K562 (cell line): ENCODE data around the gene EML3. TPM values are rescaled to one million over a fixed set of nuclear protein-coding genes. Genes with fewer than 3 reads are reported as not detected.
A peak's percentile ranks its signal among the peaks of the same experiment; 100 is the strongest.

Experiments used
- ATAC-seq: fragments of 200-7000 bp; cut with Tn5 transposase; 3 replicates; pipeline ENCODE4 v1.9.1; 2020; ENCODE audit warnings: moderate library complexity
- BruUV-seq: library from RNA; stranded (reverse); fragments of 400-500 nt; replicated peaks from 2 replicates; lab custom pipeline; 2021; lab: Mats Ljungman, UMichigan
- CTCF ChIA-PET: fragments of 300-600 bp; formaldehyde crosslinking; extraction: SDS; loops from one replicate; lab custom pipeline; 2021; ENCODE audit warnings: low intra/inter-chr PET ratio; lab: Yijun Ruan, JAX
- POLR2A ChIA-PET: fragments of 300-600, 350-650 bp; sonication (Branson Sonifier 250); formaldehyde crosslinking; extraction: SDS; loops from one replicate; lab custom pipeline; 2021; ENCODE audit warnings: antibody characterized with exemption, inconsistent platforms; lab: Yijun Ruan, JAX
- DNase-seq, 4 experiments: peaks; one replicate each; pipeline versions ENCODE4 v3.0.0 to v3.0.0-alpha.2; 2011 to 2018; ENCODE audit warnings: low spot score in 3 of 4, mixed read lengths in 3 of 4; ENCODE audit errors: extremely low read depth in 1 of 4
- FAIRE-seq: peaks from 2 replicates; lab custom pipeline; 2011; peaks lifted over from hg19 to GRCh38; lab: Jason Lieb, UNC
- H2AFZ ChIP-seq: 2 replicates; pipeline ENCODE4 v1.6.0; 2011; ENCODE audit warnings: low read depth, low read length, control low read depth, inconsistent platforms
- H3K27ac ChIP-seq: fragments of 200-600 bp; 3 replicates; pipeline ENCODE4 v1.8.0; 2011; ENCODE audit warnings: low read depth, mild to moderate bottlenecking, control low read depth, inconsistent platforms, low read length, moderate library complexity, mixed read lengths; ENCODE audit errors: extremely low read depth
- H3K27me3 ChIP-seq, 2 experiments: fragments of 300-600 bp in 1 of 2; 2 replicates in 1 of 2; 3 replicates in 1 of 2; pipeline versions ENCODE4 v1.6.0 to v1.8.0; 2011; ENCODE audit warnings: inconsistent platforms in 2 of 2, low read length in 2 of 2, mild to moderate bottlenecking in 1 of 2, mixed read lengths in 1 of 2, moderate library complexity in 1 of 2; ENCODE audit not compliant: control insufficient read depth in 2 of 2, insufficient read depth in 2 of 2
- H3K36me3 ChIP-seq: fragments of 300-600 bp; 3 replicates; pipeline ENCODE4 v1.8.0; 2011; ENCODE audit warnings: mild to moderate bottlenecking, low read length, inconsistent platforms; ENCODE audit not compliant: control insufficient read depth, insufficient read depth
- H3K4me1 ChIP-seq, 2 experiments: fragments of 200-600 bp in 1 of 2; replicated peaks in 1 of 2; 2 replicates in 1 of 2; 3 replicates in 1 of 2; pipeline versions ENCODE4 v1.5.1 to v1.8.0; 2011; ENCODE audit warnings: inconsistent platforms in 2 of 2, low read length in 2 of 2, mild to moderate bottlenecking in 1 of 2, mixed read lengths in 1 of 2, moderate library complexity in 1 of 2; ENCODE audit not compliant: control insufficient read depth in 2 of 2, insufficient read depth in 2 of 2
- H3K4me2 ChIP-seq: 2 replicates; pipeline ENCODE4 v1.6.1; 2011; ENCODE audit warnings: low read length, control low read depth, inconsistent platforms, mixed read lengths; ENCODE audit not compliant: insufficient read depth
- H3K4me3 ChIP-seq: fragments of 200-600 bp; sonication (generic), shearing (Covaris generic); 2 replicates; pipeline ENCODE4 v1.5.1; 2016; ENCODE audit warnings: control low read depth, inconsistent platforms
- H3K79me2 ChIP-seq: fragments of 200-600 bp; 3 replicates; pipeline ENCODE4 v1.8.0; 2011; ENCODE audit warnings: low read length, inconsistent platforms; ENCODE audit not compliant: control insufficient read depth, insufficient read depth
- H3K9ac ChIP-seq, 2 experiments: 2 replicates each; pipeline versions ENCODE4 v1.6.0 to v1.6.1; 2011; ENCODE audit warnings: low read depth in 2 of 2, low read length in 2 of 2, control low read depth in 1 of 2, inconsistent platforms in 1 of 2, mild to moderate bottlenecking in 1 of 2, mixed read lengths in 1 of 2; ENCODE audit not compliant: insufficient read depth in 1 of 2
- H3K9me1 ChIP-seq: one replicate; pipeline ENCODE4 v1.6.0; 2011; ENCODE audit warnings: inconsistent platforms, mild to moderate bottlenecking, low read length, moderate library complexity; ENCODE audit not compliant: control insufficient read depth, insufficient read depth
- H3K9me3 ChIP-seq: replicated peaks from 2 replicates; pipeline ENCODE4 v1.5.1; 2011; ENCODE audit warnings: low read depth, low read length, inconsistent platforms; ENCODE audit not compliant: control insufficient read depth, insufficient read depth
- H4K20me1 ChIP-seq: replicated peaks from 2 replicates; pipeline ENCODE4 v1.6.1; 2011; ENCODE audit warnings: low read length, inconsistent platforms, mixed read lengths; ENCODE audit not compliant: control insufficient read depth, insufficient read depth
- MTA3 ChIP-seq: fragments of 450-650 bp; formaldehyde crosslinking; IDR thresholded peaks from 2 replicates; pipeline ENCODE4 v1.6.1; 2017; ENCODE audit warnings: mild to moderate bottlenecking, borderline replicate concordance
- RFX7 ChIP-seq: fragments of 250-450 bp; sonication (Bioruptor Pico); IDR thresholded peaks from 2 replicates; pipeline ENCODE4 v1.5.1; 2021; ENCODE audit warnings: mild to moderate bottlenecking
- ZNF121 ChIP-seq: sonication (generic); formaldehyde crosslinking; conservative IDR thresholded peaks from 2 replicates; pipeline ENCODE4 v1.8.0; 2022; ENCODE audit warnings: missing genetic modification reagents
- WGBS: fragments of 100-300 bp; shearing (Covaris generic); methylation state at CpG from one replicate; pipeline ENCODE4 v1.1.6; 2016; ENCODE audit warnings: low coverage, mixed read lengths; ENCODE audit not compliant: insufficient coverage; ENCODE audit errors: missing lambda C conversion rate; 5-methylcytosine and 5-hydroxymethylcytosine counted together
- in situ Hi-C: fragments of 300-500 bp; cut with MboI; formaldehyde crosslinking; loops from 4 replicates; pipeline ENCODE4 v1.15.0; 2018; ENCODE audit warnings: inconsistent platforms, mixed read lengths
- intact Hi-C: fragments of 100-400 bp; cut with micrococcal nuclease; formaldehyde crosslinking; loops from 2 replicates; pipeline ENCODE4 v1.14.2; 2022
- polyA plus RNA-seq, 8 experiments: library from polyadenylated mRNA; depleted of rRNA in 4 of 8; stranded (reverse) in 5 of 8; unstranded in 3 of 8; fragments of >200 nt; fragmentation: Nextera tagmentation in 2 of 8; fragmentation: Illumina TruSeq in 1 of 8; extraction: Ambion mirVana in 2 of 8; extraction: Trizol in 1 of 8; gene quantifications; 2 replicates each; pipeline versions ENCODE4 v1.2.1 to v1.2.3, GENCODE V29; 2011 to 2014; ENCODE audit warnings: inconsistent platforms in 1 of 8, missing spikeins in 1 of 8
- total RNA-seq, 7 experiments: library from RNA; depleted of rRNA in 6 of 7; stranded (reverse); fragments of >200 nt in 6 of 7; fragmentation: Illumina TruSeq in 2 of 7; extraction: Trizol in 2 of 7; gene quantifications; 2 replicates each; pipeline versions ENCODE4 v1.2.1 to v1.2.3, GENCODE V29; 2011 to 2021; ENCODE audit warnings: low replicate concordance in 1 of 7

The EML3 gene
- total and polyA plus RNA-seq, 9 of the 15 experiments (the other 6 are each of a cell fraction or from before 2014, with no cell fraction given) = 0.32 to 90.5 (median 26.4) TPM

DNA sequence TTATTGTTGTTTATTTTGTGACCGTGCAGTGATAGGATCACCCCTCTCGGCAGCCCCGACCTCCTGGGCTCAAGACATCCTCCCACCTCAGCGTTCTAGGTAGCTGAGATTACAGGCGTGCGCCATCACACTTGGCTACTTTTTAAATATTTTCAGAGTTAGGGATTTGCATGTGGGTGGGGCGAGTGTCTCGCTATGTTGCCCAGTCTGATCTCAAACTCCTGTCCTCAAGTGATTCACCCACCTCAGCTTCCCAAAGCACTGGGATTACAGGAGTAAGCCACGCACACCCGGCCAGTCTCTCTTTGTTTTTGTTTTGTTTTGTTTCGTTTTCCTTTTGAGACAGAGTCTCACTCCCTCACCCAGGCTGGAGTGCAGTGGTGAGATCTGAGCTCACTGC, 41.7 kb upstream of the EML3 start:
- in situ Hi-C loops (no loop called here), intact Hi-C loops (no loop called here)
- Histone ChIP-seq H3K9me3 (no peaks in the 10 kb centered on the region), H3K4me3 (no peak overlapping the region), H4K20me1 (no peaks in the 10 kb centered on the region), H3K36me3 (peaks cover 15% of the 10 kb centered on the region; the same call in 2 of the 3 replicates), H3K9me1 (no peaks in the 10 kb centered on the region), H3K9ac (peak overlapping the region in 1 of 2 experiments; percentile 70; a peak in 1 of 4 replicates), H3K79me2 (peaks cover 27% of the 10 kb centered on the region), H3K27ac (no peak overlapping the region), H2AFZ (peak overlapping the region; percentile 54), H3K27me3 (no peaks in the 10 kb centered on the region), H3K4me1 (peaks cover 10 to 28% of the 10 kb centered on the region in 2 experiments; a peak in 4 of 5 replicates), H3K4me2 (0 out of 2 replicates have a peak overlapping the region, but pooled peaks have one; percentile 13)
- BruUV-seq = no TSS peak
- 73% methylated on average over 11 of the region's 11 CpGs for WGBS
- FAIRE-seq (no peak), DNase-seq (no peak), ATAC-seq (no peak)
- ChIA-PET POLR2A (interaction anchor here (1.5 to 5.3 kb wide), 4 partner anchors 13 to 73 kb away, joined by 4 to 161 read pairs (median 6); partner anchors contain the start of genes C11orf98, CSKMT, HNRNPUL2 and LBHD1), CTCF (no interaction called here)
- no peak for TF ChIP-seq MTA3
- no peak for TF ChIP-seq RFX7 (CRISPR knock-in tag)
- TF ChIP-seq ZNF121 = peak; percentile 63
